GM21423 (cell line): ENCODE data around the gene PXN.
"Not testable (repeated sequence)": the region's sequence is repeated elsewhere in the genome, so short reads cannot be mapped to it uniquely, and the experiment has no call there.

ENCODE experiments used
- ATAC-seq: cut with Tn5 transposase; IDR thresholded peaks from one replicate; pipeline ENCODE4 v1.9.1; 2021; ENCODE audit warnings: mild to moderate bottlenecking, moderate library complexity; ENCODE audit not compliant: unreplicated experiment

Gene PXN

DNA sequence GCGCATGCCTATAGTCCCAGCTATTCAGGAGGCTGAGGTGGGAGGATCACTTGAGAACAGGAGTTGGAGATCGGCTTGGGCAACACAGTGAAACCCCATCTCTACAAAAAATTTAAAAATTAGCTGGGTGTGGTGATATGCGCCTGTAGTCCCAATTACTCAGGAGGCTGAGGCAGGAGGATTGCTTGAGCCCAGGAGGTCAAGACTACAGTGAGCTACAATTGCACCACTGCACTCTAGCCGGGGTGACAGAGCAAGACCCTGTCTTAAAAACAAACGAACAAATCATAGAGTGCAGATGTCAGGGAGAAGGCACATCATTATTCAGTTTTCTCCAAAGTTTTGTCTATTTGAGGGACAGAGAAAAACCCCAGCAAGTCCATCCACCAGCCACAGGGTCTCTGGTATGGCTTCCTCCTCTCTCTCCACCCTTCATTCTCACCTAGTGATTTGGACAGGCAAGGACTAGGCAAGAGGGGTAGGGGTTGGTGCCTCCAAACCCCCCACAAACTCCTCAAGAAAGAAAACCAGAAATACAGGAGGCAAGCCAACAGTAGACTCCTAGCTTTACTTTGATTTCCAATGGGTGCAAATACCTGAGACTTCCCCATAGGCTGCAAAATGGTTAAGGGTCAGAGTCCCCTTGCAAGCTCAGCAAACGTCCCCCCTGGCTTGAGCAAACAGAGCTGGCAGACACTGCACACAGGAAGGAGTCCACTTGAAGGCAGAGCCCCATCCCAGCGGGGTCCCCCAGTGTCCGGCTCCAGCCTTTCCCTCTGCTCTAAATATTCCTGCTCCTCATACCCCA, 38.1 kb downstream of the PXN start:
- no peak for ATAC-seq

GRCh38 chr12:120225852-120226640, 39.5 kb downstream of the PXN start:
- ATAC-seq = peak; percentile 43

DNA sequence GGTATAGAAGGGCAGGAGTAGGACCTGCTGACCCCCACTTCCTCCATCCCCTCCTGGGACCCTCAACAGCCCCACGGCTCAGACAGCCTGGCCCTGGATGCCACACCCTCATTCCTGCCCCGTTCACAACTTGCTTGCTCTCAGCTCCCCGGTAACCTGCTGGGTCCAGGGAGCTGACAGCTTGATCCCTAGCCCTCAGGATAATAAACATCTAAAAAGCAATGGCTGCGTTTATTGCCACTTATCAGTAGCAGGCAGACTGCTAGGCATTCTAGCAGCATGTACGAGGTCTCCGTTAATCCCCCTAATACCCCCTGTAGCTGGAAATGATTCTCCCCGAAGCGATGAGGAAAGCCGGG, 40.4 kb downstream of the PXN start:
- no peak for ATAC-seq

- peak; percentile 34 for ATAC-seq
Observed at GRCh38 chr12:120224304-120225199, 41.0 kb downstream of the PXN start.

DNA sequence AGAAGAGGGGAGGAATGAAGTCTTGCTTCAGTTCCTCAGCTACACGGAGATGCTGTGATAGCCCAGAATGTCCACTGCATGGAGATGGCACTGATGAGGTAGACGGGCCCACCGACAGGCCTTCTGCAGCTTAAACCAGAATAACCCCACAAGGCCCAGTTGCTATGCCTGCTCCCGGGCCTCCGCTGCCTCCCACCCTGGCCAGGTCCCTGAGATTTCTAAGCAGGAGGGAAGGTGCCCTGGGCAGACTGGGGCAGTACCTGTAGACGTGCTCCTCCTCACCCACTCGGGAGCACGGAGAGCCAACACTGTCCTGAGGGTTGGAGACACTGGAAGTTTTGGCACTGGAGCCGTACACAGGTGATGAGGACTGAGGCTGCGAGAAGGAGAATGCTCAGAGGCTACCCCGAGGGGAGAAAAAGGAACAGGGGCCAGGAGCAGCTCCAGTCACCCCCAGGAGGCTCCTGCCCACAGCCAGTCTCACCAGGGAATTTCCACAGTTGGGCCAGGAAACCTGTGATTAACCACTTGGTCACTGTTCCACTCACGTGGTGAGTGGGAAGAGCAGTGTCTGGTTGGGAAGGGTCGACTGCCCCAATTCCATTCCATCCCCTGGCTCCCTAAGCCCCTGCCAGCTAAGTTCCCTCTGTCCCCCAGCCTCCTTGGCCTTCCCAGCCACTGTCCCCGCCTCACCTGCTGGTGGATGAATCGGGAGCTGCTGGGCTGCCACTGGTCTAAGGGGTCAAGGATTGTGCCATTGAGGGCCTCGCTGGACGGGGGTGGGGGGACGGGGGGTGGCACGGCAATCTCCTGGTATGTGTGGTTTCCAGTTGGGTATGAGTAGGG, 41.8 kb downstream of the PXN start:
- no peak for ATAC-seq

DNA sequence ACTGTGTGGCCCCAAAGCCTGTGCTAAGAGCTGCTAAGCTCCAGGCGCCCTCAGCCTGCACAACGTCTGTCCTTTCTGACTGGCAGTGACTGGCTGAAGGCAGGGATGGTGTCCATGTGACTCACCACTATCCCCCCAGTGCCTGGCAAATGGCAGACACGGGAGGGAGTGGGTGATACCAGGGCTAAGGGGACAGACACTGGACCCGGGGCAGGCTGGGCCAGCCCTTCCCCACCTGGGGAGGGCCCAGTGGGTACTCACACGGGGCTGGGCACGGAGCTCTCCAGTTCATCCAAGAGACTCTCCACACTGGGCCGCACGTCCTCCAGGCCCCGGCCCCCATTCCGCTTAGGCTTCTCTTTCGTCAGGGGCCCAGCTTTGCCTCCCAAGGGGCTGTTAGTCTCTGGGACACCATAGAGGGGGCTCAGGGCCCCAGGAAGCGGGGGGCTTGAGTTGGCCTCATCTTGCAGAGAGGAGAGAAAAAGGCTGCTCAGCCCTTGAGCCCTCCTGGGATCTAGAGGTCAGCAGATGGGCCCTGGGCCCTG, 43.2 kb downstream of the PXN start:
- no peak for ATAC-seq

DNA sequence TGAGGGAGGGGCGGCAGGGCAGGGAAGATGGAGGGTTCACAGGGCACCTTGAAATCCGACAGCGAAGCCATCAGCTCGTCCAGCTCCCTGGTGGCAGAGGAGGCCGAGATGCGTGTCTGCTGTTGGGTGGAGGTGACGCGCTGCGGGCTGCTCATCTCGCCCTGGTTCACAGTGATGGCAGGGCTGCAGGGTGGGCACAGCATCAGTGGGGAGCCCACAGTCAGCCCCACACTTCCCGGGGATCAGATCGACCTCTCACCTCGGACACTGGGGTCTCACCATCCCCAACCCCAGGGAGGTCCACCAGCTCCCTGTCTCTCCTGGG, 44.0 kb downstream of the PXN start:
- ATAC-seq = no peak

DNA sequence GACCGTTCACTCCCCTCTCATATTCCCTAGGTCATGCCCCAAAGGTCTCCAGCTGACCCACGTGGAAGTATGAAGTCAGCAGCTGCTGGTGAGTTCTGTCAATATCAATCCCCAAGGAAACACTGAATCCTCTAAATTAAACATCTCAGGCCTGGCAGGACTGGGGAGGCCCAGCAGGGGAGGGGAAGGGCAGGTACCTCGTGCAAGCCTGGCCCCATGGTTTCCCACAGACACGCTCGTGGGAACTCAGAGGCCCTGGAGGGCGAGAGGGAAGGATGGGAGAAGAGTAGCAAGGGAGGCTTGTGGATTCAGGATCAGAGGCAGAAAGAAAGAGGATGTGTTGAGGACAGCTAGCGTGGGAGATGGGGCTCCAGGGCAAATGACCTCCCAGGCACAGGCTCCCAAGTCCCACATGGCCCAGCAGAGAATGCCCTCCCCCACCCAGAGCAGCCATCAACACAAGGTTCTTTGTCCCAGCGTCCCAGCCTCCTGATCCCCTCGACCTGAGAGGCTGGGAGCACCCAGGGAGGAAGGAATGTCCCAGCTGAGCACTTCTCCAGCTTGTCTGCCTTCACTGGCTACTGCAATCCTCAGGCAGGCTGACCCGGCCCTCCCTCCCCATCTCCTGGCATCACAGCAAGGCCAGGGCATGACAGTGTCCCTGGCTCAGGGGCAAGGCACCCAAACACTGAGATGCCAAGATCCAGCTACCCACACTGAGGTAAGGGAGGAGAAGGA, 44.5 kb downstream of the PXN start:
- ATAC-seq = no peak

DNA sequence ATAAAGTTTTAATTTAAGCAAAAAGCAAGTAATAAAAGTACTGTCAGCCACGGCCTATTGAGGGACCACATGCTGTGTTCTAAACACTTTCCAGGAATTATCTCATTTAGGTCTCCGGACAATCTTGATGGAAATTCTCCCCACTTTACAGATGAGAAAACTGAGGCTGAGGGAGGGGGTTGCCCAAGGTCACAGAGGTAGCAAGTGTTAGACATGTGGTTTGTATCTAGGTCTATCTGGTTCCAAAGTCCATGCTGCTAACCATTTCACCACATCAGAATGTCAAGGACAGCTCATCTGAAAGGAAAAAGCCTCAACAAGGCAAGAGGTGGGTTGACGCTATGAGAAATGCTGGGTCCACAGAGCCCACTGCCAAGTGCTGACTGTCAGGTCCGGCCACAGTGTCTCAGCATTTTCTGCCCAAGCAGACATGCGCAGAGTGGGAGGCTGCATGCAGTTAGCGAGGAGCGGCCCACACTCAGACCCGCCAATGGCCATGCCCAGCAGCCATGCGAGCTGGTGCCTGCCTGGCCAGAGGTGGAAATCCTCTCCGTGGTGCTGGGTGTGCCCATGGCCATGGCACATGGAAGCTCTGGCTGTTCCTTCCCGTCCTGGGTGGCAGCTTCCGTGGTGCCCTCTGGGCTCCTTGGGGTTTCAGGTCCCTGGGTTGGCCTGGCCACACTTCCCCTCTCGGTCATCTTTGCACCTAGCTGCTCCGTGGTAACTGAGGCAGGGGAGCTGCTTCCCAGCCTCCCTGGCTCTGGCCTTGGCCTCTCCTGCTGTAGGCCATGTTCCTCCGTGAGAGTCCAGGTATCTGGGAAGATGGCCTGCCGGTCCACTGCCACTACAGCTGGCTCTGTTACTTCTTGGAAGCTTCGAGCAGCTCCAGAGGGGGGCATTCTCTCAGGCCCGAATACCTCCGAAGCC, 46.6 kb downstream of the PXN start:
- no peak for ATAC-seq

DNA sequence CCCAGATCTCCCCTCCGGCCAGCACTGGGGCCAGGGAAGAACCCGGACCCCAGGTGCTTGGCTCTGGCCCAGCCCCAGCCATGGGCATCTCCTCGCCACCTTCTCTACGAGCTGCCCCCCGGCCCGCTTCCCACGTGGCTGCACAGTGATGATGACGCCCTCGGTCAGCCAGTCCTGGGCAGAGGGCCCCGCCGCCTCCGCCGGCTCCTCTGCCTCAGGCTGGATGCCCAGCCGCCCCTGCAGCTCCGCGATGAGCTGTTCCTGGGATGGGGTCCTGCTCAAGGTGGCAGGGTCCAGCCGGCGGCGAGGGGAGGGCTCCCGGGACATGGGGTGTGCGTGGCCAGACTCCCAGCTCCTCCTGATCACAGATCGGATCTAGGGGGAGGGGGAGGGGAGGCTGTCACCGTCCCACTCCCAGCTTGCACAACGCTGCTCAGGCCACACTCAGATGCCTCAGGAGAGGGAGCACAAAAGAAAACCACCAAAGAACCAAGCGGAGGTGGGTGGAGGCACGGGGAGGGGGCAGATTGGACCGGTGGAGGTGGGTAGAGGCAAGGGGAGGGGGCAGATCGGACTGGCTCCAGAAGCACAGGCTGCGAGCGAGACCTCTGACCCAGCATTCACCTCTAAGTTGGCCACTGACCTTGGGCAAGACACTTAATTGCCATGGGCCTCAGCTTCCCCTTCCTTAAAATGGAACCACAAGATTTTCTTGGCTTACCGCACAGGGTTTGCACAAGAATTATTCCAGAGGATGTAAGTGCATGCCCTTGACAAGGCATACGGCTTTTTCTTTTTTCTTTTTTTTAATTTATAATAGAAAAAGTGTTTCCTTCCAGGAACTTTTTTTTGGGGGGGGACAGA, 48.6 kb downstream of the PXN start:
- no peak for ATAC-seq

GRCh38 chr12:120215766-120216735, 49.5 kb downstream of the PXN start:
- no peak for ATAC-seq

DNA sequence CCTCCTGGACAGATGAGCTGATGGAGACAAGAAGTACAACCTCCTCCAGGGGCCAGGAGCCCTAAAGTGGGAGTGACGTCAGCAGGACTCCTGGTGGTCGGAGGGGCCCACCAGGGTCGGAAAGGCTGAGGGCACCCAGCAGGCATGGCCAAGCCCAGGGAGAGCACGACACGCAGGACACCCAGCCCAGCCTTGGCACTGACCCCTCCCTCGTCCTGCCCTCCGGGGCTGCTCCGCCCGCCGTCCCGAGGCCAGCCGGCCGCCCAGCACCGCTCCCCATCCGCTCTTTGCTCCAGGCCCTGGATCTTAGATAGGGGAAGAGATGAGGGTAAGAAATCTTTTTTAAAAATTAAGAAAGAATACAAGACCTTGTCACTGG, 50.2 kb downstream of the PXN start:
- no peak for ATAC-seq

DNA sequence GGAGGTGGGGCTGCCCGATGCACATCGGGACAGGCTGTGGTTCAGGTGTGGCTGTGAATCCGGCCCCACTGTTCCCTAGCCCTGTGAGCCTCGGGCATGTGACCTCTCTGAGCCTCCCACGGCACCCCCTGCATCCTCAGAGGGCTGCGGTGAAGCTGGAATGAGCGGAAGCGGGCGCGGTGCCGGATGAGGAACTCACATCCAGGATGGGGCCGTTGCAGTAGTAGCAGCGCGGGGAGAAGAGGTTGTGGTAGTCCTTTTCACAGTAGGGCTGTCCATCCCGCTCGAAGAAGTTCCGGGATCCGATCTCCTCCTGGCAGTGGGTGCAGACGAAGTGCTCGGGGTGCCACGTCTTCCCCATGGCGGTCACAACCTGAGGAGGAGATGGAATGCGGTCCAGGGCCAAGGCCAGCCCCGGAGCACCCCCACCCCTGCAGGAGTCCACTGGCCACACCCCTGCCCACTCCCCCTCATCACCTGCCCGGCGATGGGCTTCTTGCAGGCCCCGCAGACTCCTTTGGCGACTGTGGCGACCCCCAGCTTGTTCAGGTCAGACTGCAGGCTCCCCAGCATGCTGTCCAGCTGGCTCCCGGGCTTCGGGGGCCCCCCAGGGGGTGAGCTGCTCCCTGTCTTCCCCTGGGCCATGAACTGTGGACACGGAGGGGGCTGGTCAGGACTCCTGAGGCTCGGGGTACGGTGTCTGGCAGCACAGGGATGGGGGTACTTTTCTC, 50.7 kb downstream of the PXN start:
- no peak for ATAC-seq

GRCh38 chr12:120213758-120214157, 51.8 kb downstream of the PXN start:
- no peak for ATAC-seq

DNA sequence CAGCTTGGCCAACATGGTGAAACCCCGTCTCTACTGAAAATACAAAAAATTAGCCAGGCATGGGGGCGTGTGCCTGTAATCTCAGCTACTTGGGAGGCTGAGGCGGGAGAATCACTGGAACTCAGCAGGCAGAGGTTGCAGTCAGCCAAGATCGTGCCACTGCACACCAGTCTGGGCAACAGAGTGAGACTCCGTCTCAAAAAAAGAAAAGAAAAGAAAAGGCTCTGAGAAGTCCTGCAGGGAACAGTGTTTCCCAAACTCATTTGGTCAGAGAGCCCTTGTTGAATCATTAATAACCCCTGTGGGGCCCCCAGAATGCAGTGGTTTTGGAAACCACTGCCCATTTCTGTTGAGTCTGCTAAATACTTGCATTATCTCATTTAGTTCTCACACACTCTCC, 52.3 kb downstream of the PXN start:
- not testable (repeated sequence) for ATAC-seq

- no peak for ATAC-seq
Observed at GRCh38 chr12:120212301-120212700, 53.2 kb downstream of the PXN start.
